ENCODE results near the gene PPP1R14B.

DNA sequence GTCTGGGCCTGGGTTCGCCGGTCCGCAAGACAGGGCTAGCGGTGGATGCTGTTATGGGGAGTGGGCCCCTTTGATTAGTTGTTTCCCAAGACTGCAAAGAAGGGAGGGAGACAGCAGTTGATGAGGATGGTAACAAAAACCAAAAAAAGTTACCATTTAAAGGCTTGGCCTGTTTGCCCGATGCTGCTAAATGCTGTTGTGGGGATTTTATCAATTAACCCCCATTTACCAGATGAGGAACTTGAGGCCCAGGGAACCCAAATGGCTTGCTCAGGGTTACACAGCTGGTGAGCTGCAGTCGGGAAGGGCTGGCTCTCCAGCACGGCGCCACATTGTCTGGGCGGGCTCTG, 24.1 kb downstream of the PPP1R14B start:
- TF ChIP-seq, protein P1, sequence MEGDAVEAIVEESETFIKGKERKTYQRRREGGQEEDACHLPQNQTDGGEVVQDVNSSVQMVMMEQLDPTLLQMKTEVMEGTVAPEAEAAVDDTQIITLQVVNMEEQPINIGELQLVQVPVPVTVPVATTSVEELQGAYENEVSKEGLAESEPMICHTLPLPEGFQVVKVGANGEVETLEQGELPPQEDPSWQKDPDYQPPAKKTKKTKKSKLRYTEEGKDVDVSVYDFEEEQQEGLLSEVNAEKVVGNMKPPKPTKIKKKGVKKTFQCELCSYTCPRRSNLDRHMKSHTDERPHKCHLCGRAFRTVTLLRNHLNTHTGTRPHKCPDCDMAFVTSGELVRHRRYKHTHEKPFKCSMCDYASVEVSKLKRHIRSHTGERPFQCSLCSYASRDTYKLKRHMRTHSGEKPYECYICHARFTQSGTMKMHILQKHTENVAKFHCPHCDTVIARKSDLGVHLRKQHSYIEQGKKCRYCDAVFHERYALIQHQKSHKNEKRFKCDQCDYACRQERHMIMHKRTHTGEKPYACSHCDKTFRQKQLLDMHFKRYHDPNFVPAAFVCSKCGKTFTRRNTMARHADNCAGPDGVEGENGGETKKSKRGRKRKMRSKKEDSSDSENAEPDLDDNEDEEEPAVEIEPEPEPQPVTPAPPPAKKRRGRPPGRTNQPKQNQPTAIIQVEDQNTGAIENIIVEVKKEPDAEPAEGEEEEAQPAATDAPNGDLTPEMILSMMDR (IDR thresholded peaks at IDR 0.05), result no peak
- no peak for TF ChIP-seq EP300 (IDR thresholded peaks at IDR 0.05)
- TF ChIP-seq POLR2A (IDR thresholded peaks at IDR 0.05), result no peak

Measured in ovary (tissue), 3 donors.